Kasumi-1 (cell line): ENCODE data around the gene AIG1.

ENCODE experiments used
- DNase-seq, 2 experiments: peaks; one replicate each; lab custom pipeline; 2025; lab: John Stamatoyannopoulos, UW

AIG1 gene

GRCh38 chr6:143369971-143370370, 309.3 kb downstream of the AIG1 start:
- no peak for DNase-seq

- no peak for DNase-seq
These were observed 310.2 kb downstream of the AIG1 start for GRCh38 chr6:143370812-143371370.

GRCh38 chr6:143372199-143372882, 311.7 kb downstream of the AIG1 start:
- no peak for DNase-seq

GRCh38 chr6:143374014-143374413, 313.3 kb downstream of the AIG1 start:
- no peak for DNase-seq

- DNase-seq, result no peak
These were observed 314.4 kb downstream of the AIG1 start for GRCh38 chr6:143375022-143375585.

- DNase-seq, result no peak
These were observed 315.7 kb downstream of the AIG1 start for GRCh38 chr6:143376375-143376774.

- DNase-seq, result no peak
These were observed 316.2 kb downstream of the AIG1 start for GRCh38 chr6:143376861-143377260.

GRCh38 chr6:143385636-143386035, 324.9 kb downstream of the AIG1 start:
- DNase-seq, result no peak

GRCh38 chr6:143390278-143390677, 329.6 kb downstream of the AIG1 start:
- DNase-seq, result no peak
